ENCODE measurements around the gene ZNF326. TPM values are rescaled to one million over a fixed set of nuclear protein-coding genes. Genes with fewer than 3 reads are reported as not detected.

ZNF326 gene
- total RNA-seq, 2 donors from 2014 or later: 10.6 to 16.5 TPM

DNA sequence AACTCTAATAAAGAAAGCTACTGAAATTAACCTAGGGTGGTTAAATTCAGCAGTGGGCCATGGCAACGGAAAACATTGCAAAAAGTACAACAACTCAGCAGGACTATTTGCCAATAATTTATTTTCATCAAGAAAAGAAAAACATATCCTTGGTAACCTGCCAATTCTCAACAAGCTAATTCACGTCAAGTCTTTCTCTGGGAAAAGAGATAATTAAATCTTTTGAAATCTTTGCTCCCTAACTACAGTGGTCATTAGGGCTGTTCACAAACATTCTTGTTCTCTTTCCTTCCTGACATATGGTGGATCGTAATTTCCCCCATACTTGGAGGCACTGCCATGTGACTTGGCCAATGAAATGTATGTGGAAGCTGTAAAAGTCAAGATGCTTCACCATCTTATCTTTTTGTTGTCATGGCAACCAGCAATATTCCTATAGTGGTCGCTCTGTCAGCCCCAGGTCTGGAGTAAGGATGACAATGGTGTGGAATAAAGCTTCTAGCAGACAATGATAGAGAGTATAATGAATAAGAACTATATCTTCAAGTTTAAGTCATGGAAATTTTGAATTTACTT lies 29.6 kb upstream of the ZNF326 start:
- WGBS: 53% methylated on average over 4 of the region's 4 CpGs
- intact Hi-C loops (cut with DNase I): no loop called here
- no peak overlapping the region for H3K27ac ChIP-seq
- H3K4me1 ChIP-seq (replicated peaks): no peaks in the 10 kb centered on the region
- H3K4me3 ChIP-seq: no peak overlapping the region
- no peaks in the 10 kb centered on the region for H3K36me3 ChIP-seq
- no peak for DNase-seq (ENCODE audit: low spot score)
- no peak for TF ChIP-seq POLR2AphosphoS5 (IDR thresholded peaks at IDR 0.05)
- TF ChIP-seq, protein P1, sequence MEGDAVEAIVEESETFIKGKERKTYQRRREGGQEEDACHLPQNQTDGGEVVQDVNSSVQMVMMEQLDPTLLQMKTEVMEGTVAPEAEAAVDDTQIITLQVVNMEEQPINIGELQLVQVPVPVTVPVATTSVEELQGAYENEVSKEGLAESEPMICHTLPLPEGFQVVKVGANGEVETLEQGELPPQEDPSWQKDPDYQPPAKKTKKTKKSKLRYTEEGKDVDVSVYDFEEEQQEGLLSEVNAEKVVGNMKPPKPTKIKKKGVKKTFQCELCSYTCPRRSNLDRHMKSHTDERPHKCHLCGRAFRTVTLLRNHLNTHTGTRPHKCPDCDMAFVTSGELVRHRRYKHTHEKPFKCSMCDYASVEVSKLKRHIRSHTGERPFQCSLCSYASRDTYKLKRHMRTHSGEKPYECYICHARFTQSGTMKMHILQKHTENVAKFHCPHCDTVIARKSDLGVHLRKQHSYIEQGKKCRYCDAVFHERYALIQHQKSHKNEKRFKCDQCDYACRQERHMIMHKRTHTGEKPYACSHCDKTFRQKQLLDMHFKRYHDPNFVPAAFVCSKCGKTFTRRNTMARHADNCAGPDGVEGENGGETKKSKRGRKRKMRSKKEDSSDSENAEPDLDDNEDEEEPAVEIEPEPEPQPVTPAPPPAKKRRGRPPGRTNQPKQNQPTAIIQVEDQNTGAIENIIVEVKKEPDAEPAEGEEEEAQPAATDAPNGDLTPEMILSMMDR (IDR thresholded peaks at IDR 0.05): no peak
- TF ChIP-seq POLR2A (IDR thresholded peaks at IDR 0.05): no peak
- H3K9me3 ChIP-seq: no peaks in the 10 kb centered on the region
- H3K27me3 ChIP-seq (replicated peaks; ENCODE audit: insufficient read depth): no peaks in the 10 kb centered on the region

DNA sequence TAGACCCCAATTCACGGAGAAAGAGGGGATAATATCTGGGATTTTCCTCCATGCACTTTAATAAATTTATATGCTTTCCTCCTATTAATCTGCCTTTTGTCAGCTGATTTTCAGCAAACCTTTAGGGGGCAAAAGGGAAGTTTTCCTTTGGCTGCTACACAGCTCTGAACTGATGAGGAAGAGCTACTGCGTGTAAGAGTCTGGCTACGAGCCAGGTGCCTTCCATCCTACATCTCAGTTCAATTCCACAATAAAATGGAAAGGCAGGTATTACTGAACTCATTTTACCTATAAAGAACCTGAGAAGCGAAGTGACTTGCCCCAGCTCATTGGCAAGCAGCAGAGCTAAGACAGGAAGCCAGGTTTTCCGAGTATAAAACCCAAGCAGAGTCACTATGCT lies 28.3 kb upstream of the ZNF326 start:
- 29% methylated on average over 5 of the region's 5 CpGs for WGBS
- Histone ChIP-seq H3K9me3 (no peaks in the 10 kb centered on the region), H3K4me3 (no peak overlapping the region), H3K27ac (no peak overlapping the region), H3K36me3 (no peaks in the 10 kb centered on the region), H3K27me3 (replicated peaks; ENCODE audit: insufficient read depth) (no peaks in the 10 kb centered on the region), H3K4me1 (replicated peaks) (no peaks in the 10 kb centered on the region)
- intact Hi-C loops (cut with DNase I): no loop called here
- DNase-seq (ENCODE audit: low spot score): no peak
- TF ChIP-seq, protein P1 (IDR thresholded peaks at IDR 0.05): no peak
- no peak for TF ChIP-seq POLR2A (IDR thresholded peaks at IDR 0.05)
- TF ChIP-seq POLR2AphosphoS5 (IDR thresholded peaks at IDR 0.05): no peak

DNA sequence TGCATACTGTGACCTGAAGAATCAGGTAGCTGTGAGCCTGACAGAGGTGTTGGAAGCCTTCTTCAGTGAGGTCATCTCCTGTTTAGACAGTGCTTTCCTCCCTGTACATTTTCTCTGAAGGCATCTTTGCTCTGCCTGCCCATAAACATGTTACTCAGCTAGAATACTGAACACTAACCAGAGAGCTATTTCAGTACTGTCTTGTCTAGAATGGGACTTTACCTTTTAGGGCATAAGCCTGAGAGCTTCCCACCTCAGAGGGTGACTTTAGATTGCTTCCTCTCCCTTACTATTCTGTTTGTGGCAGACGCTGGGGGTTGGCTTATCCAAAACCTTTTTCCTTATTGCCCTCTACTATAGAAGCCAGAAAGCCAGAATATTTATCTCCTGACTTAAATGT lies 23.3 kb upstream of the ZNF326 start:
- TF ChIP-seq POLR2A (IDR thresholded peaks at IDR 0.05) (no peak), POLR2AphosphoS5 (IDR thresholded peaks at IDR 0.05) (no peak)
- TF ChIP-seq, protein P1 (IDR thresholded peaks at IDR 0.05): no peak
- Histone ChIP-seq H3K4me3 (no peak overlapping the region), H3K9me3 (no peaks in the 10 kb centered on the region), H3K36me3 (no peaks in the 10 kb centered on the region), H3K27ac (no peak overlapping the region), H3K4me1 (replicated peaks) (no peaks in the 10 kb centered on the region), H3K27me3 (replicated peaks; ENCODE audit: insufficient read depth) (no peaks in the 10 kb centered on the region)
- DNase-seq (ENCODE audit: low spot score): no peak
- intact Hi-C loops (cut with DNase I): no loop called here
- 66% methylated on average over 1 of the region's 1 CpG for WGBS

DNA sequence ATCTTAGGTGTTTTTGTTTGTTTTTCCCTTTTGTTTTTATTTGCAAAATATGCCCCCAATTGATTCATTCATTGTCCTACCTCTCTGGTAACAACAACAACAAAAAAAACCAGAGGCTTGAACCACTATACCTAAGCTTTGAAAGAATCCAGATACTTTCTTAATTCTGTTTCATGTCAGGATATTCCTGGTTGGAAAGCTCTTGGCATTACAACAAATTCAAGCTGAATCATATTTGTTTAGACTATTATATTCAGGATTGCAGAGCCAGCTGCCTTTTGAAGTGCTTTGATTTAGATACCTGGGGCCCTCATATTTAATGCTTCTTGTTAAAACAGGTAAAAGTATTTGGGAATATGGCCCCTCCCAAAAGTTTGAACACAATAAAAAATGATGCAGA lies 22.9 kb upstream of the ZNF326 start:
- H3K27me3 ChIP-seq (replicated peaks; ENCODE audit: insufficient read depth): no peaks in the 10 kb centered on the region
- no peak overlapping the region for H3K27ac ChIP-seq
- TF ChIP-seq, protein P1 (IDR thresholded peaks at IDR 0.05): no peak
- TF ChIP-seq POLR2AphosphoS5 (IDR thresholded peaks at IDR 0.05) (no peak), POLR2A (IDR thresholded peaks at IDR 0.05) (no peak)
- H3K9me3 ChIP-seq: no peaks in the 10 kb centered on the region
- intact Hi-C loops (cut with DNase I): no loop called here
- H3K4me3 ChIP-seq: no peak overlapping the region
- no peak for DNase-seq (ENCODE audit: low spot score)
- no peaks in the 10 kb centered on the region for H3K36me3 ChIP-seq
- no peaks in the 10 kb centered on the region for H3K4me1 ChIP-seq (replicated peaks)

DNA sequence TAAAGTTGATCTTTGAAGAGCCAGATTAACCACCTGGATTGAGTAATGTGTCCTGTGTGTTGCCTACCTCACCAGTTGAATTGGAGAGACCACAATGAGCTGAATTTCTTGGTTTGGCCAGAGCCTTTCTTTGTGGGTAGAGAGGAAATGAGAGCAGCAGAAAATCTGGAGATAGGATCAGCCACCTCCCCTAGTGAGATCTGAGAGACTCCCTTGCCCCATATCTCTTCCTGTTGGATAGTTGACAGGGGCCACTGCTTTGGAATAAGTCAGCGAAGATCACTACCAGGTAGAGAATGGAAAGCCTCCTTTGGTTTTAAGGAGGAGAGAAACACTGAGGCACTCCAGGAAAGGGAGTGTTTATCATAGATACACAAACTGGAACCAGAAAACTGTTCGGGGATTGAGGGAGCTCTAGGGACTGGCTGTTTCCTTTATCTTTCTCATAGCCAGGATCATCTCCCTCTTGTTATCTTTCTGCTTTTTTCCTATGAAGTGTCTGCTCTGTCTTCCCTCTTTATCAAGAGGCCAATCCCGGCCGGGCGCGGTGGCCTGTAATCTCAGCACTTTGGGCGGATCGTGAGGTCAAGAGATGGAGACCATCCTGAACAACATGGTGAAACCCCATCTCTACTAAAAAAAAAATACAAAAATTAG lies 21.3 kb upstream of the ZNF326 start:
- no peaks in the 10 kb centered on the region for H3K4me1 ChIP-seq (replicated peaks)
- DNase-seq (ENCODE audit: low spot score): no peak
- no peak overlapping the region for H3K4me3 ChIP-seq
- TF ChIP-seq POLR2A (IDR thresholded peaks at IDR 0.05) (no peak), POLR2AphosphoS5 (IDR thresholded peaks at IDR 0.05) (no peak)
- TF ChIP-seq, protein P1 (IDR thresholded peaks at IDR 0.05): no peak
- intact Hi-C loops (cut with DNase I): no loop called here
- H3K36me3 ChIP-seq: no peaks in the 10 kb centered on the region
- H3K27ac ChIP-seq: no peak overlapping the region
- no peaks in the 10 kb centered on the region for H3K9me3 ChIP-seq
- H3K27me3 ChIP-seq (replicated peaks; ENCODE audit: insufficient read depth): no peaks in the 10 kb centered on the region
- 97% methylated on average over 8 of the region's 8 CpGs for WGBS

All from prostate gland (tissue), 2 donors.